Osteocyte (in vitro differentiated cells): ENCODE measurements around the gene FADS2. TPM values are rescaled to one million over a fixed set of nuclear protein-coding genes. Genes with fewer than 3 reads are reported as not detected.

Source experiments
- DNase-seq: peaks from one replicate; pipeline ENCODE4 v3.0.0; 2021; ENCODE audit warnings: mixed read lengths; ENCODE audit not compliant: unreplicated experiment; ENCODE audit errors: extremely low spot score
- H3K27ac Mint-ChIP-seq: one replicate; pipeline ENCODE4 v1.8.0; 2021; ENCODE audit warnings: mild to moderate bottlenecking, mixed read lengths; ENCODE audit not compliant: unreplicated experiment
- H3K27me3 Mint-ChIP-seq: one replicate; pipeline ENCODE4 v1.8.0; 2021; ENCODE audit warnings: mixed read lengths; ENCODE audit not compliant: unreplicated experiment
- H3K36me3 Mint-ChIP-seq: one replicate; pipeline ENCODE4 v1.8.0; 2021; ENCODE audit warnings: mixed read lengths; ENCODE audit not compliant: unreplicated experiment
- H3K4me1 Mint-ChIP-seq: one replicate; pipeline ENCODE4 v1.8.0; 2021; ENCODE audit warnings: mixed read lengths; ENCODE audit not compliant: unreplicated experiment
- H3K4me3 Mint-ChIP-seq: one replicate; pipeline ENCODE4 v1.8.0; 2021; ENCODE audit warnings: mild to moderate bottlenecking, moderate library complexity, mixed read lengths; ENCODE audit not compliant: unreplicated experiment
- H3K9me3 Mint-ChIP-seq: one replicate; pipeline ENCODE4 v1.8.0; 2021; ENCODE audit warnings: mixed read lengths; ENCODE audit not compliant: unreplicated experiment
- CTCF ChIP-seq: fragments of 200-600 bp; sonication (generic); IDR thresholded peaks from 2 replicates; pipeline ENCODE4 v1.5.0; 2021; ENCODE audit warnings: antibody characterized with exemption, mild to moderate bottlenecking, moderate library complexity
- total RNA-seq: library from RNA; stranded (reverse); gene quantifications from 2 replicates; pipeline ENCODE4 v1.2.1, GENCODE V29; 2021

The FADS2 gene
- total RNA-seq, 1 donor from 2014 or later = 207 TPM

DNA sequence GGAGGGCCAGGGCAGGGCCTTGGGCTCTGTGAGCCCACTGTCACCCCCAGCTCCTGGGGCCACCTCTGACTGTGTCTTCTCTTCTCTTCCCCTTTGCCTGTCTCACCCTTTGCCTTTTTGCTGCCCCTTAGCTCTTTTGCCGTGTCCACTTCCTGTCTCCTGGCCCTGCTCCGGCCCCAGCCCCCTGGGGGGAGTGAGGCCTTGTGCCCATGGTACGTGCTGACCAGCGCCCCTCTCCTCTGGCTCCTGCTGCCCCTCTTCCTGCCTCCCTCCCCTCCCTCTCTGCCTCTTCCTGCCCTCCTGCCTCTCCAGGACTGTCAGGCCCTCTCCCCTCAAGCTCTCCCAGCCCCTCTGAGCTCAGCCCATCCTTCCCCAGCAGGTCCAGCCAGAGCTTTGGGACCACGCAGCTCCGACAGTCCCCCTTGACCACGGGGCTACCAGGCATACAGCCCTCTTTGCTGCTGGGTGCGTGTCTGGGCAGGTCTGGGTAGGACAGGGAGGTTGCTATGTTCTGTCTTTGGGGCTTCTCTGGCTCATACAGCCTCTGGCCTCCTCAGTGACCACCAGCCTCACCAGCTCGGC lies 47.4 kb upstream of the FADS2 start:
- Mint-ChIP-seq H3K36me3 (peaks cover 5% of the 10 kb centered on the region), H3K27me3 (no peaks in the 10 kb centered on the region), H3K27ac (no peak overlapping the region), H3K4me1 (peaks cover 12% of the 10 kb centered on the region), H3K4me3 (no peak overlapping the region), H3K9me3 (no peaks in the 10 kb centered on the region)
- DNase-seq = no peak
- TF ChIP-seq CTCF = no peak

- peaks cover 5% of the 10 kb centered on the region for H3K36me3 Mint-ChIP-seq
- H3K4me3 Mint-ChIP-seq = no peak overlapping the region
- DNase-seq = no peak
- H3K4me1 Mint-ChIP-seq = peaks cover 12% of the 10 kb centered on the region
- no peak for TF ChIP-seq CTCF
- H3K27me3 Mint-ChIP-seq = no peaks in the 10 kb centered on the region
- H3K27ac Mint-ChIP-seq = no peak overlapping the region
- H3K9me3 Mint-ChIP-seq = no peaks in the 10 kb centered on the region
Measured at GRCh38 chr11:61781585-61781984, 46.5 kb upstream of the FADS2 start.

- Mint-ChIP-seq H3K4me1 (peaks cover 12% of the 10 kb centered on the region), H3K4me3 (no peak overlapping the region), H3K27me3 (no peaks in the 10 kb centered on the region), H3K36me3 (peaks cover 5% of the 10 kb centered on the region), H3K27ac (no peak overlapping the region), H3K9me3 (no peaks in the 10 kb centered on the region)
- DNase-seq = no peak
- TF ChIP-seq CTCF = no peak
Measured at GRCh38 chr11:61782299-61782698, 45.8 kb upstream of the FADS2 start.

- H3K36me3 Mint-ChIP-seq = peaks cover 5% of the 10 kb centered on the region
- no peak overlapping the region for H3K4me3 Mint-ChIP-seq
- H3K27ac Mint-ChIP-seq = no peak overlapping the region
- no peaks in the 10 kb centered on the region for H3K27me3 Mint-ChIP-seq
- TF ChIP-seq CTCF = no peak
- DNase-seq = no peak
- peaks cover 12% of the 10 kb centered on the region for H3K4me1 Mint-ChIP-seq
- no peaks in the 10 kb centered on the region for H3K9me3 Mint-ChIP-seq
Measured at GRCh38 chr11:61782841-61783240, 45.3 kb upstream of the FADS2 start.

- H3K4me3 Mint-ChIP-seq = no peak overlapping the region
- peaks cover 8% of the 10 kb centered on the region for H3K36me3 Mint-ChIP-seq
Measured at GRCh38 chr11:61783717-61784505, 44.2 kb upstream of the FADS2 start.

More at GRCh38 chr11:61783717-61784505, 44.2 kb upstream of the FADS2 start:
- no peaks in the 10 kb centered on the region for H3K9me3 Mint-ChIP-seq
- peaks cover 12% of the 10 kb centered on the region for H3K4me1 Mint-ChIP-seq
- peak overlapping the region; percentile 39 for H3K27ac Mint-ChIP-seq
- TF ChIP-seq CTCF = no peak
- H3K27me3 Mint-ChIP-seq = no peaks in the 10 kb centered on the region
- no peak for DNase-seq
